HT-29 (cell line): Measurements from ENCODE around the gene EARS2. TPM values are rescaled to one million over a fixed set of nuclear protein-coding genes. Genes with fewer than 3 reads are reported as not detected.
"Not testable (repeated sequence)": the region's sequence is repeated elsewhere in the genome, so short reads cannot be mapped to it uniquely, and the experiment has no call there.

ENCODE experiments used
- DNase-seq: peaks from one replicate; pipeline ENCODE4 v3.0.0-alpha.2; 2015; ENCODE audit warnings: low spot score
- total RNA-seq: library from RNA; depleted of rRNA; stranded (reverse); fragments of >200 nt; shearing (Covaris generic); gene quantifications from 2 replicates; pipeline ENCODE4 v1.2.3, GENCODE V29; 2014

Gene EARS2
- total RNA-seq, 1 experiment from 2014 or later: 83.3 TPM

DNA sequence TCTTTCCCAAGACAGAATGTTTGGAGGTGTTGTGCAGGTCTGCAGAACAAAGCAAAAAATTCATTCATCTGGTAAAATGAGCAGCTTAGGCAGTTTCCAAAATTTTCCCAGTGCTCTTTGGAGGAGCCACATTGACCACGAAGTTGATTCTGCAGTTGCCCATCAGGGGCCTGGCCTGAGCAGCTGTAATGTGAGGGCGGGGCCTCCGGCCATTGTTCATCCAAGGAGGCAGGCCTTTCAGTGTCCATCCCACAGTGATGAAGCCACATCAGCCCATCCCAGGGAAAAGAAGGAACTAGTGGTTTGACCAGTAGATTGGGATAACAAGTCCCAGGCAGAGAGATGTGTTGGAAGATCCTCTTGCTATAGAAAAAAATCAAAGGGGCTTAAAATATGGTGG lies 10.5 kb upstream of the EARS2 start:
- DNase-seq: no peak

GRCh38 chr16:23566724-23567123 lies 9.6 kb upstream of the EARS2 start:
- no peak for DNase-seq

DNA sequence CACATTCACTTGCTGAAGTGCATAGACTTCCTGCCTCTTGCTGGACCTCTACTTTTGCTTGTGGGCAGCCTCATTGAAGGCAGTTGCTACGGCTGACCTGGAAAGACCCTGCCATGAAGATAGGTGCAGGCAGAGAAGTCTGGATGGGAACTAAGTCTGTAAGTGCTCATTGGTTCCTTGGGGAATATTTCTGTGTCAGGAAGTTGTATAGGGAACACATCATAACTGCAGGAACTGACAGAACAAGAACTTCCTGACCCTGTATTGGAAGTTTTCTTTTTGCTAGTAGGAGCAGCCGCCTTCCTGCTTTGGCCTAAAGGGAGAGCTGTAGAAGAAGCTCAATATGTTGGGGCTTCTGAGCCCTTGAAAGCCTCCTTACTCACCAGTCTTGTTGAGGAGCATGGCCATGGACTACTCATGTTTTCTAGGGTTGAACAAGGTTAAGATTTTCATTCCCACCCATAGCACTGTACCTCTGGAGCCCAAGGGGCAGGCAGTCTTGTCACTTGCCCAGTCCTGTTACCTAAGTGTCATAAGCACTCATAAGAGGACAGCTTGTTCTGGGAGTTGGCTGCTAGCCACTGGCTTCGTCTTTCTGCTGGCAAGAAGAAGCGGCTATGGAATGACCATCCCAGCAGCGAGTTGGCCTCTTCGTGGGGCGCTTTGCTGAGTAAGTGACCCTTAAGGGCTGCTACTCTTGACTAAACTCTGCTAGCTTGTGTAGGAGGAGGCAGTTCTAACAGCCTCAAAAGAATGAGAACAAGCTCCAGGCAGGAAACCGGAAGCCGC lies 7.6 kb upstream of the EARS2 start:
- no peak for DNase-seq

- DNase-seq: no peak
These were observed 6.0 kb upstream of the EARS2 start for GRCh38 chr16:23563186-23563585.

GRCh38 chr16:23562505-23562904 lies 5.4 kb upstream of the EARS2 start:
- no peak for DNase-seq

- DNase-seq: no peak
These were observed 4.4 kb upstream of the EARS2 start for GRCh38 chr16:23561586-23561985.

- DNase-seq: peak; percentile 20
These were observed 891 bp upstream of the EARS2 start for GRCh38 chr16:23557779-23558702.

GRCh38 chr16:23554536-23554935 lies 2.6 kb downstream of the EARS2 start:
- DNase-seq: no peak

DNA sequence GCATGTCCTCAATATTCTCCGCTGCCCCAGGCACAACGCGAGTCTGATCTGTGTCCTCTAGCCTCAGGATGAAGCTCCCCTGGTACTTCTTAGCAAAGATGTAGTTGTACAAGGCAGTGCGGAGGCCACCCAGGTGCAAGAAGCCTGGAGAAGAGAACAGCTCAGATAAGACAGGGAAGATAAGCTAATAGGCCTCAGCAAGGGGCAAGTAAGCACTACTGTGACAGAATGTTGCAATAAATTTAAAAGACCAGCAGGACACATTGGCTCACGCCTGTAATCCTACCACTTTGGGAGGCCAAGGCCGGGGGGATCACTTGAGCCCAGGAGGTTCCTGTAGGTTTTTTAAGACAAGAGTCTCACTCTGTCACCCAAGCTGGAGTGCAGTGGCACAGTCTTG lies 5.0 kb downstream of the EARS2 start:
- no peak for DNase-seq

DNA sequence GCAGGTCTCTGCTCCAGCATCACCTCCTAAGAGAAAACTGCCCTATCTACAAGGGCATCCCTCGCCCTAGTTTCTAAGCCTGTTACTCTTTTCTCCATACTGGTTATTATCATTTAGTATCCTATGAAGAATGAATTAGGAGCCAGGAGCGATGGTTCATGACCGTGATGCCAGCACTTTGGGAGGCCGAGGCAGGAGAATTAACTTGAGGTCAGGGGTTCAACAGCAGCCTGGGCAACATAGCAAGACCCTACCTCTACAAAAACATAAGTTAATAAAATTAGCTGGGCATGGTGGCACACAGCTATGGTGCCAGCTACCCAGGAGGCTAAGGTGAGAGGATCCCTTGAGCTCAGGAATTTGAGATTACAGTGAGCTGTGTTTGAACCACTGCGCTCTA lies 7.2 kb downstream of the EARS2 start:
- DNase-seq: no peak

- DNase-seq: no peak
These were observed 12.7 kb downstream of the EARS2 start for GRCh38 chr16:23544436-23544835.

DNA sequence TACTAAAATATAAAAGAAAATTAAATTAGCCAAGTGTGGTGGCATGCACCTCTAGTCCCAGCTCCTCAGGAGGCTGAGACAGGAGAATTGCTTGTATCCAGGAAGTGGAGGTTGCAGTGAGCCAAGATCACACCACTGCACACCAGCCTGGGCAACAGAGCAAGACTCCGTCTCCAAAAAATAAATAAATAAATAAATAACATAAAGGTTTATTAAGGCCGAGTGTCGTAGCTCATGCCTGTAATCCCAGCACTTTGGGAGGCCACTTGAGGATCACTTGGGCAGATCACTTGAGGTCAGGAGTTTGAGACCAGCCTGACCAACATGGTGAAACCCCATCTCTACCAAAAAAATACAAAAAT lies 16.4 kb downstream of the EARS2 start:
- not testable (repeated sequence) for DNase-seq

DNA sequence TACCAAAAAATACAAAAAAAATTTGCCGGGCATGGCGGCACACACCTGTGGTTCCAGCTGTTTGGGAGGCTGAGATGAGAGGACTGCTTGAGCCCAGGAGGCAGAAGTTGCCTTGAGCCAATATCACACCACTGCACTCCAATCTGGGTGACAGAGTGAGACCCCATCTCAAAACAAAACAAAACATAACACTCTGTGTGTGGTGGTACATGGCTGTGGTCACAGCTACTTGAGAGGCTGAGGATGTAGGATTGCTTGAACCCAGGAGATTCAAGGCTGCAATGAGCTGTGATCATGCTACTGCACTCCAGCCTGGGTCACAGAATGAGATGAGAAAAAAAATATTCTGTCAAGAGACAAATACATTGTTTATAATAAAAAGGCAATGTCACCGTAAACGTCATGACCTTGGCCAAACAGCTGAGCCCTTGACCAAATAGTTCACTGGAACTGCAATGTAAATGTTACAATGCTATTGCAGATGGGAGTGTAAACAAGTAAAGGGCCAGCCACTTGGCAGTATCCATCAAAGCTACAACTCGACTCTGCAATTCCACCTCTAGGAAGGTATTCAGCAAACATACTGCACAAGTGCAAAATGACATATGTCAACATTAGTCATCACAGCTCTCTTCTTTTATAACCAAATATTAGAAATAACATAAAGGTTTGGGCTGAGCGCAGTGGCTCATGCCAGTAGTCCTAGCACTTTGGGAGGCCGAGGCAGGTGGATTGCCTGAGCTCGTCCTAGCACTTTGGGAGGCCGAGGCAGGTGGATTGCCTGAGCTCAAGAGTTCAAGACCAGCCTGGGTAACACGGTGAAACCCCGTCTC lies 16.9 kb downstream of the EARS2 start:
- no peak for DNase-seq

DNA sequence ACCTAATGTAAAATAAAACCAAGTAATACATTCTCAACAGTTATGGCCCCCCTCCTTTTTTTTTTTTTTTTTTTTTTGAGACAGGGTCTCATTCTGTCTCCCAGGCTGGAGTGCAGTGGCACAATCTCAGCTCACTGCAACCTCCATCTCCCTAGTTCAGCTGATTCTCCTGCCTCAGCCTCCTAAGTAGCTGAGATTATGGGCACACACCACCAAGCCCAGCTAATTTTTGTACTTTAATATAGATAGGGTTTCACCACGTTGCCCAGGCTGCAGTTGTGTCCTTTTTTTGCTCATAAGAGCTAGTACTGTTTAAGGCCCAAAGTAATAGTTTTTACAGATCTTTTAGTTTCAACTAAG lies 18.3 kb downstream of the EARS2 start:
- DNase-seq: no peak

- DNase-seq: no peak
These were observed 19.8 kb downstream of the EARS2 start for GRCh38 chr16:23537390-23537789.

DNA sequence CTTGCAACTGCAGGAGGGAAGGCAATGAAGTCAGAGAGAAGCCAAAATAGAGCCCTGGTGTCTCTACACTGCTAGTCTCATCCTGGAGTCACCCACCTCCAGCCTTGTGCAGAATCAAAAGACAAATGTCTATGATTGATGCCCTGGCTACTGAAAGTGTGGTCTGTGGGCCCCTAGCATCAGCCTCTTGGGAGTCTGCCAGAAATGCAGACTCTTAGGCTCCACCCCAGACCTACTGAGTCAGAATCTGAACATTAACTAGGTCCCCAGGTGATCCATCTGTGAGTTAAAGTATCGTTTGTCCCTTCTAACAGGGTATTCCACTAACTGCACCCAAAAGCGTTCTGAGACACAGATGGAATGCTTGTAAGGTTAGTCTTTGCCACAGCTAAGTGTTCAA lies 21.2 kb downstream of the EARS2 start:
- DNase-seq: no peak

DNA sequence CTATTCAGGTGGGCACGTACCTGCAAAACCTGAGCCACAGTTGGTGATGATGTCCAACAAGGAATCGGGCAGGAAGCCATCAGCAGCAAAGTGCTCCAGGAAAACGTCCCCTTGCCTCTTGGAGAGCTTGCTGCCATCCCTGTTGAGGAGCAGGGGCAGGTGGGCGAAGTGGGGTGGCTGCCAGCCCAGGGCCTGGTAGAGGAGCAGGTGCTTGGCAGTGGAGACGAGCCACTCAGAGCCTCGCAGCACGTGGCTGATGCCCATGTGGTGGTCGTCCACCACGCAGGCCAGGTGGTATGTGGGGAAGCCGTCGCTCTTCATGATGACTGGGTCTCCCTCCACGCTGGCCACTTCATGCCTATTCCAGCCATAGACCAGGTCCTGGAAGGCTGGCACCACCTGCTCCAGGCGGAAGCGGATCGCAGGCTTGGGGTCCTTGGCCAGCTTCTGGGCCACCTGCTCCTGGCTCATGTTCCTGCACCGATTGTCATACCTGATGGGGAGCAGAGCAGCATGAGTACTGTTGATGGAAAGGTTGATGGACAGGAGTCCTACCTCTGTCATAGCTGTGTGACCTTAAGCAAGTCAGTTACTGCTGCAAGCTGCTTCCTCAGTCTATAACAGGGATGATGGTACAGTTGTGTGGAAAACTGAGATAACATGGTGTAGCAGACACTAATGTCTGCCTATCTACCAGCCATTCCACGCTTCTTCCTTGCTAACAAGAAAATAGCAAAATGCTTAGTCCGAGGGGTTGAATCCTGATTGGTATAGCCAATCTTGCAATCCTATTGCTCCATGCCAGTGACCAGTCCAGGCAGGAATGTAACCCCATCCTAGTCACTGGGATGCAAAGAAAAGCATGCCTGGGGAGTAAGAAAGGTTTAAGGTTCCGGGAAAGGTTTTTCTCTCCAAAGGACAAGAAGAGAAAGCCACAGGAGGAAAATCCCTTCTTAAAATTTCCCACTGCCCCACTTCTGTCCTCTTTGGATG lies 22.0 kb downstream of the EARS2 start:
- DNase-seq: no peak

DNA sequence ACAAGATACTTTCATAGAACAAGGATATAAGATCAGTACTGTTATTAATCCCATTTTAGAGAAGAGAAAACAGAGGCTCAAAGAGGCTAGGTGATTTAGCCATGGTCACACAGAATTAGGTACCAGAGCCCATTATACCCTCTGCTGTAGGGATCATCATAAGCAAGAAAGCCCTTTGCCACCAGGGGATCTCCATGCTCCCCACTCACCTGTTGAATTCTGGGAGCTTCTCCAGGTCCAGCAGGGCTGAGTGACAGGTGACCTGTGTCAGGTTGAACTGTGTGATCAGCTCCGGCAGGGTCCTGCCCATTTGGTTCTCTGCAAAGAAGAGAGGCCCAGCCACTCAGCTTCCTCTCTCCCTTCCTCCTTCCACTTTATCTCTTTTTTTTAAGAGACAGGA lies 24.7 kb downstream of the EARS2 start:
- DNase-seq: no peak

- no peak for DNase-seq
These were observed 27.1 kb downstream of the EARS2 start for GRCh38 chr16:23530062-23530461.

GRCh38 chr16:23528644-23529310 lies 28.4 kb downstream of the EARS2 start:
- no peak for DNase-seq
